Erythroblast (primary cell): Measurements from ENCODE around the gene ACIN1.

ENCODE experiments used
- GATA1 ChIP-seq: IDR thresholded peaks from 2 replicates; pipeline ENCODE4 v1.6.1; 2011; ENCODE audit warnings: low read depth, mild to moderate bottlenecking, control low read depth, low read length, moderate library complexity
- POLR2A ChIP-seq: IDR thresholded peaks from 2 replicates; pipeline ENCODE4 v1.6.1; 2011; ENCODE audit warnings: mild to moderate bottlenecking, low read length

GRCh38 chr14:23132970-23133369 lies 38.0 kb upstream of the ACIN1 start:
- TF ChIP-seq POLR2A (no peak), GATA1 (no peak)
